Effector CD8-positive, alpha-beta T cell (primary cell): ENCODE data around the gene HOXB6.

ENCODE experiments used
- DNase-seq: peaks from one replicate; lab custom pipeline; 2025; lab: John Stamatoyannopoulos, UW
- total RNA-seq, 4 experiments: gene quantifications; one replicate each; lab custom pipeline; 2026; lab: John Stamatoyannopoulos, UW

The HOXB6 gene
- total RNA-seq = 0.10 to 0.27 (median 0.21) reads per million in 4 experiments

- no peak for DNase-seq
Observed at GRCh38 chr17:48604770-48605329, at the start of gene HOXB6. Gene HOXB6 (minus strand): TSS chr17:48604986. CDS start chr17:48598150, 6,836 bp downstream.

GRCh38 chr17:48649741-48650140 lies 45.0 kb upstream of the HOXB6 start:
- DNase-seq = no peak

- DNase-seq = no peak
Observed at GRCh38 chr17:48647963-48648245, 43.1 kb upstream of the HOXB6 start.

- no peak for DNase-seq
Observed at GRCh38 chr17:48647103-48647962, 42.5 kb upstream of the HOXB6 start.

GRCh38 chr17:48646183-48647102 lies 41.7 kb upstream of the HOXB6 start:
- no peak for DNase-seq

- DNase-seq = no peak
Observed at GRCh38 chr17:48645639-48646182, 40.9 kb upstream of the HOXB6 start.

- DNase-seq = no peak
Observed at GRCh38 chr17:48644910-48645557, 40.2 kb upstream of the HOXB6 start.

- DNase-seq = no peak
Observed at GRCh38 chr17:48644159-48644558, 39.4 kb upstream of the HOXB6 start.

GRCh38 chr17:48643697-48644012 lies 38.9 kb upstream of the HOXB6 start:
- DNase-seq = no peak

- no peak for DNase-seq
Observed at GRCh38 chr17:48642843-48643696, 38.3 kb upstream of the HOXB6 start.

GRCh38 chr17:48642059-48642842 lies 37.5 kb upstream of the HOXB6 start:
- DNase-seq = no peak

GRCh38 chr17:48641541-48642058 lies 36.8 kb upstream of the HOXB6 start:
- DNase-seq = no peak

- no peak for DNase-seq
Observed at GRCh38 chr17:48640858-48641180, 36.0 kb upstream of the HOXB6 start.

GRCh38 chr17:48639982-48640857 lies 35.4 kb upstream of the HOXB6 start:
- DNase-seq = no peak

GRCh38 chr17:48639136-48639535 lies 34.4 kb upstream of the HOXB6 start:
- no peak for DNase-seq

- DNase-seq = no peak
Observed at GRCh38 chr17:48637323-48638260, 32.8 kb upstream of the HOXB6 start.

- DNase-seq = peak; percentile 41
Observed at GRCh38 chr17:48636177-48637018, 31.6 kb upstream of the HOXB6 start.
